ENCODE results near the gene ATP1B1.

Gene ATP1B1

GRCh38 chr1:169090308-169090899, 16.1 kb upstream of the ATP1B1 start:
- in situ Hi-C loops (cut with HindIII; ENCODE audit: low pct_ligation_motif_present, low sequenced_read_pairs) = no loop called here
- H3K36me3 ChIP-seq (replicated peaks) = no peaks in the 10 kb centered on the region
- TF ChIP-seq CTCF (IDR thresholded peaks at IDR 0.05; ENCODE audit: low read depth, low read length, missing control alignments) = no peak
- H3K4me3 ChIP-seq (ENCODE audit: low read depth, low read length) = no peak overlapping the region
- no peak for DNase-seq
- no peak overlapping the region for H3K27ac ChIP-seq
- no peaks in the 10 kb centered on the region for H3K27me3 ChIP-seq (replicated peaks)

GRCh38 chr1:169090900-169091311, 15.6 kb upstream of the ATP1B1 start:
- no peak for TF ChIP-seq CTCF (IDR thresholded peaks at IDR 0.05; ENCODE audit: low read depth, low read length, missing control alignments)
- Histone ChIP-seq H3K4me3 (ENCODE audit: low read depth, low read length) (no peak overlapping the region), H3K27me3 (replicated peaks) (no peaks in the 10 kb centered on the region), H3K36me3 (replicated peaks) (no peaks in the 10 kb centered on the region), H3K27ac (no peak overlapping the region)
- no peak for DNase-seq
- in situ Hi-C loops (cut with HindIII; ENCODE audit: low pct_ligation_motif_present, low sequenced_read_pairs) = no loop called here

- no peak overlapping the region for H3K27ac ChIP-seq
- in situ Hi-C loops (cut with HindIII; ENCODE audit: low pct_ligation_motif_present, low sequenced_read_pairs) = no loop called here
- DNase-seq = peak; percentile 35
Observed at GRCh38 chr1:169091480-169091941, 15.0 kb upstream of the ATP1B1 start.

GRCh38 chr1:169092399-169092798, 14.1 kb upstream of the ATP1B1 start:
- in situ Hi-C loops (cut with HindIII; ENCODE audit: low pct_ligation_motif_present, low sequenced_read_pairs) = no loop called here
- Histone ChIP-seq H3K36me3 (replicated peaks) (no peaks in the 10 kb centered on the region), H3K4me3 (ENCODE audit: low read depth, low read length) (no peak overlapping the region), H3K27ac (no peak overlapping the region), H3K27me3 (replicated peaks) (no peaks in the 10 kb centered on the region)
- TF ChIP-seq CTCF (IDR thresholded peaks at IDR 0.05; ENCODE audit: low read depth, low read length, missing control alignments) = no peak
- DNase-seq = no peak

More at GRCh38 chr1:169091480-169091941, 15.0 kb upstream of the ATP1B1 start:
- no peak for TF ChIP-seq CTCF (IDR thresholded peaks at IDR 0.05; ENCODE audit: low read depth, low read length, missing control alignments)
- Histone ChIP-seq H3K27me3 (replicated peaks) (no peaks in the 10 kb centered on the region), H3K36me3 (replicated peaks) (no peaks in the 10 kb centered on the region), H3K4me3 (ENCODE audit: low read depth, low read length) (no peak overlapping the region)

GRCh38 chr1:169094897-169095569, 11.5 kb upstream of the ATP1B1 start:
- Histone ChIP-seq H3K4me3 (ENCODE audit: low read depth, low read length) (no peak overlapping the region), H3K27me3 (replicated peaks) (no peaks in the 10 kb centered on the region), H3K36me3 (replicated peaks) (no peaks in the 10 kb centered on the region), H3K27ac (no peak overlapping the region)
- no peak for DNase-seq
- TF ChIP-seq CTCF (IDR thresholded peaks at IDR 0.05; ENCODE audit: low read depth, low read length, missing control alignments) = no peak
- in situ Hi-C loops (cut with HindIII; ENCODE audit: low pct_ligation_motif_present, low sequenced_read_pairs) = no loop called here

All from brain microvascular endothelial cell (primary cell).